GM21367 (cell line): Measurements from ENCODE around the gene ADH5.
"Not testable (repeated sequence)": the region's sequence is repeated elsewhere in the genome, so short reads cannot be mapped to it uniquely, and the experiment has no call there.

Experiments
- ATAC-seq: cut with Tn5 transposase; IDR thresholded peaks from one replicate; pipeline ENCODE4 v1.9.1; 2021; ENCODE audit not compliant: unreplicated experiment

ADH5 gene

GRCh38 chr4:99038213-99038612 lies 50.4 kb downstream of the ADH5 start:
- ATAC-seq, result no peak

- ATAC-seq, result no peak
Observed at GRCh38 chr4:99033956-99034355, 54.6 kb downstream of the ADH5 start.

- no peak for ATAC-seq
Observed at GRCh38 chr4:99029852-99030251, 58.7 kb downstream of the ADH5 start.

- no peak for ATAC-seq
Observed at GRCh38 chr4:99029018-99029735, 59.4 kb downstream of the ADH5 start.

DNA sequence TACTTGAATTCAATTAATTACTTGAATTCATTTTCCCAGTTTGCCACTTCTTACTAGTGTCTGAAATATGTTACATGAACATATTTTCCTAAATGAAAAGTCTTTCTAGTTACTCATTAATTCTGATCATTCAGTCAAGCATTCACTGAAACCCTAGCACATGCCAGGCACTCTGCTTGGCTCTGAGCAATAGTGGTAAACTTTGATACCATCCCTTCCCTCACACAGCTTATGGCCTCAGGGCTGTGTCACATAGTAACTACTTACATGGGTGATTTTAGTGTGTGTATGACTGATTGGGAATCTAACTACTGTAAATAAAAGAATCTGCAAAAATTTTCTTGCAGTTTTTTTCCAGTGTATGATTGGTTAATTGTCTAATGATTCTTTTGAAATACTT lies 60.4 kb downstream of the ADH5 start:
- no peak for ATAC-seq

DNA sequence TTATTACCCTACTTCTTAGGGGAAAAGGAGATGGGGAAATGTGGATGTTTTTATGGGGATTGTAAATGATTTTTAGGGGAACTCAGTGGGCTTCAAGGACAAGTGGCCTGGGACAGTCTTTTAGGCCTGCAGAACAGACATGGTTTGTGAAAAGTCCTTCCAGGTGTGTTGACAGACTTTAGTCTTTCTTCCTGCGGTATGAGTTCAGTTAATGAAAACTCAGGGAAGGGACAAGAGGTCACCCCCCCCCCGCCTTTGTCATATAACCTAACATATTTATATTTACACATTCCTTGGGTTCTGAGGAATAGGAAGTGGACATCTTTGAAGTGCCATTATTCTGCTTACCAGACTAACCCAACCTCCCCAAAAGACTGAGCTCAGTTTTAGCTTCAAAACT lies 61.3 kb downstream of the ADH5 start:
- ATAC-seq, result no peak

GRCh38 chr4:99025506-99025905 lies 63.1 kb downstream of the ADH5 start:
- ATAC-seq, result no peak

GRCh38 chr4:99024481-99025275 lies 63.9 kb downstream of the ADH5 start:
- ATAC-seq, result no peak

DNA sequence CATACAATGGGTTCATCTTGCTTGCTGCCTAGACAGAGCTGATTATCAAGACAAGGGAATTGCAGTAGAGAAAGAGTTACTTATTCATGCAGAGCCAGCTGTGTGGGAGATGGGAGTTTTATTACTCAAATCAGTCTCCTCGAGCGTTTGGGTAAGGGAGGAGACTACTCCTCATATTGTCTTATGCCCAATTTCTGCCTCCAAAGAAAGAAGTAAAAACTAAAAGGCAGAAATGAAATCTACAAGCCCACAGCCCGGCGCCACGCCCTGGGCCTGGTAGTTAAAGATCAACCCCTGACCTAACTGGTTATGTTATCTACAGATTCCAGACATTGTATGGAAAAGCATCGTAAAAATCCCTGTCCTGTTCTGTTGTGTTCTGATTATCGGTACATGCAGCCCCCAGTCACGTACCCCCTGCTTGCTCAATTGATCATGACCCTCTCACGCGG lies 64.8 kb downstream of the ADH5 start:
- not testable (repeated sequence) for ATAC-seq

DNA sequence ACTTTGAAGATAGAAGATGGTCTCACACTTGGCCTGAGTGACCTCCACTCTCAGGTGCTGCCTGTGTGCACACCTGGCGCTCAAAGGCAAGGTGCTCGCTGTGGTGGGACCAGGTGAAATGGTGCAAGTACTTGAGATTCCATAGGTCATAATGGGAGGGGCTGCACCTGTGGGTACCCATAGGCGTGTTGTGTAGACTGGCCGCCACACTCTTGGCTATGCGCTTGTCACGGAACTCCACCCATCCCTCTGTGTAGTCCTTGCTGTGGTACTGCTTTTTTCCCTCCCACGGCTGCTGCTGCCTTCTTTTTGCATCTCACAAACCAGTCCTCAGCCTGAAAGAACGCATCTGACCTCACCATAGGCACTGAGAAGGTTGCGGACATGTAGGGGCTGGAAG lies 66.0 kb downstream of the ADH5 start:
- ATAC-seq, result no peak

GRCh38 chr4:99021386-99021785 lies 67.2 kb downstream of the ADH5 start:
- ATAC-seq, result no peak
